Activated T-cell treated with anti-CD3 and anti-CD28 coated beads, Interleukin-2, amount 50 U/mL, for 24 hours (primary cell): ENCODE measurements around the gene NEURL4.

Experiments
- DNase-seq: peaks from one replicate; pipeline ENCODE4 v3.0.0-alpha.2; 2020
- H3K27ac Mint-ChIP-seq: 2 replicates; pipeline ENCODE4 v1.8.0; 2020; ENCODE audit warnings: mild to moderate bottlenecking, mixed read lengths
- H3K27me3 Mint-ChIP-seq: 2 replicates; pipeline ENCODE4 v1.8.0; 2020; ENCODE audit warnings: mixed read lengths
- H3K36me3 Mint-ChIP-seq: 2 replicates; pipeline ENCODE4 v1.8.0; 2020; ENCODE audit warnings: low read depth, mixed read lengths
- H3K4me1 Mint-ChIP-seq: 2 replicates; pipeline ENCODE4 v1.8.0; 2020; ENCODE audit warnings: low read depth, mixed read lengths
- H3K4me3 Mint-ChIP-seq: 2 replicates; pipeline ENCODE4 v1.8.0; 2020; ENCODE audit warnings: mild to moderate bottlenecking, moderate library complexity, mixed read lengths
- H3K9me3 Mint-ChIP-seq: 2 replicates; pipeline ENCODE4 v1.8.0; 2020; ENCODE audit warnings: mixed read lengths

NEURL4 gene

DNA sequence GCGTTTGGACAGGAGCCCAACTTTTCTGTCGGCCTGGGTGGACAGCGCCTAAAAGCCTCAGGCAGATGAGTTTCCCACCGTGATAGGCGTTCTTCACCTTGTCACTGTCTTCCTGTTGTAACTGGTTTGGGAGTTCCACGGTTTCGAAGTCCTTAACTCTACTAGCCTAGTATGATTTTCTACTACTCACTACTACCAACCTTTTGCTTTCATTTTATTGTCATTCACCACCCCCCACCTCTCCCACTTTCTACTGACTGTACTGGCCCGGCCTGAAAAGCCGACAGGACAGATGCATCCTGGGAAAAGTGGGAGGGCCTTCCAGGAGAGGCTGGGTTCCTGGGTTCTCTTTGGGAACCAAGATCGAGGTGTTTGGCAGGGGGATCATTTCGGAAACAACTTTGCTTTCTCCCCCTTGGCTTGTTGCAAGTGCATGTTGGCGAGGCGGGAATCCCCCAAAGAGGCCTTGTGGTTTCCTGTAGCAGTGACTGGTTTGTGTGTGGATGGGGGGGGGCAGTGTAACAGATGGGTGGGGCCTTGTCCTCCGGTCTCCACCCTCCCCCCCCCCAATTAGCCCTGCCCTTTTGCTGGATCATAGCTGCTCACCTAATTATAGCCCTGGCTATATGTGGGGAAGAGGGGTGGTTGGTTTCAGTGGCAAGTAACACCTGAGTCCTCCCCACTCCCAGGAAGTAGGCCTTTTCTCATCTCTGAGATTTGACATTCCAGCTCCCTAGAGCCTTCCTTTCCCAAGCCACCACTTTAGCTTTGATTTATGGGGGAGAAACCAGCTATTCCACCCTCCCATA, 20.3 kb downstream of the NEURL4 start:
- Mint-ChIP-seq H3K4me1 (peaks cover 54% of the 10 kb centered on the region), H3K27me3 (no peaks in the 10 kb centered on the region), H3K4me3 (peak overlapping the region; percentile 96), H3K27ac (peak overlapping the region; percentile 99), H3K9me3 (no peaks in the 10 kb centered on the region), H3K36me3 (peaks cover 60% of the 10 kb centered on the region)
- peak; percentile 87 for DNase-seq

DNA sequence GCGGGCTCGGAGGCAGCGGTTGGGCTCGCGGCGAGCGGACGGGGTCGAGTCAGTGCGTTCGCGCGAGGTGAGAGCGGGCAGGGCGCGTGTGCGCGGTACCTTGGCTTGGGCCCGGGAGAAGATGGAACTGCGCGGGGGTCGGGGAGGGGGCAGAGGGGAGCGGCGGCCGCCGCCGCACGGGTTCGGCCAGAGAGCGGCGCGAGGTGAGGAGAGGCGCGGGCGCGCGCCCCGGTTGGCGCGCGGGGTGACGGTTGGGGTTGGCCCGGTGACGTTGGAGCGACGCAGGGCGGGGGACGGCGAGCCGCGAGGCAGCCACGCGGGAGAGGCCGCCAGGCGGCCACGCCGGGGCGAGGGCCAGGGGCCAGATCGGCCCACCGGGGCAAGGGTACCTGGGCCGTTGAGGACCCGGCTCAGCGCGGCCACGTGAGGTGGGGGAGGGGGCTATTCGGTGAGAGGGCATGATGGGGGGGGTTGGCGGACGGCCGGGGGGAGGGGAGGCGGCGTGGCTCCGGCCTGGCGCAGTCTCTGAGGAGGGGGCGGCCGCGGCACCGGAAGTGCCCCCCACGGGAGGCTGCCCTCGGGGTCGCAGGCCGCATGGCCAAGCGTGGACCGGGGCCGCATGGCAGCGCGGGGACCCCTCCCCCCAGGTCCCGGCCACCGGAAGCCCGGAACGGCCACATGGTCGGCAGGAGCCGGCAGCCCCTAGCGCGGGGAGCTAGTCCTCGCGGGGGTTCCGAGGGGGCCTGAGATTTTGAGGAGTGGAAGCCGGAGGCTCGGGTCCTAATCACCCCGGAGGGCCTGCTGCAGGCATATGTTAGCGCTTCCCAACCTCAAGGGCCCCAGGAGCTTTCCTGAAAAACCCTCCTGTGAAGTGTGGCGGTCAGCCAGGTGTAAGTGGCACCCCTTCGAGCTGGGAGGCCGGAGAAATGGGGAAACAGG, 21.2 kb downstream of the NEURL4 start:
- no peaks in the 10 kb centered on the region for H3K27me3 Mint-ChIP-seq
- peak overlapping the region; percentile 99 for H3K27ac Mint-ChIP-seq
- H3K4me3 Mint-ChIP-seq, result peak overlapping the region; percentile 96
- H3K36me3 Mint-ChIP-seq, result peaks cover 52% of the 10 kb centered on the region
- peak; percentile 72 for DNase-seq
- H3K4me1 Mint-ChIP-seq, result peaks cover 46% of the 10 kb centered on the region
- no peaks in the 10 kb centered on the region for H3K9me3 Mint-ChIP-seq

DNA sequence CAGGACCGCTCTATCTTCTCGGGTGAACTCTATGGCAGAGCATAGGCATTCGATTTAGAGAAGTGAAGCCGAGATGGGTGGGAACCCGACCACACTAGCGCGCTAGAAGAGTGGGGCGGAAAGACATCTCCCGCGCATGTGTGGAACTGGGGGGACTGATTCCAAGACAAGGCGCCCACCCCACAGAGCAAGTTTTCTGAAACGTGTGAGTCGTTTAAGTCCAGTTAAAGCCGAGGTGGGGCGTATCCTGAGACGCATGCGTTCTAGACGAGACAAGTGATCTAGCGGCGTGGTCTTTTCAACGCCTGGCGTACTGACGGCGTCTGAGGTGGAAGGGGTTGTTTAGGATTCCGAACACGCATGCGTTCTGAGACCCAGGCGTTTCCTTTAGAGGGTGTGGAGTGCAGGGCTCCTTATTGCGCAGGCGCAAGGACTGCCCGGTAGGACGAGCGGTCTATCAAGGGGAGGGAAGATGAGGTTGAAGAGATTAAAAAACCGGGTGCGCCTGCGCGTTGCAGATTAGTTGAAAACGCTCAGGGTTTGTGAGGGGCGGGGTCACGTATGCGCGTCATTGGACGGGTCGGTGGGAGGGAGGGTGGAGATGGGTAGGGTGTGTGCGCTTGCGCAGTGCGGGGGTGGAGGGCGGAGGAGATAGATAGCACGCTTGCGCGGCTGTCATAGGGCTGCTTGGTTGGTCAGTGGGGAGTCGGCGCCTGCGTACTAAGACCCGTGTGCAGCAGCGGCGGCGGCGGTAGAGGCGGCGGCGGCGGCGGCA, 22.0 kb downstream of the NEURL4 start, which contains the start of gene EIF5A:
EIF5A (plus strand) TSS at position 718 of the 775 bp plus-strand sequence. CDS start 2,008 bp downstream, outside the sequence.
- no peaks in the 10 kb centered on the region for H3K27me3 Mint-ChIP-seq

DNA sequence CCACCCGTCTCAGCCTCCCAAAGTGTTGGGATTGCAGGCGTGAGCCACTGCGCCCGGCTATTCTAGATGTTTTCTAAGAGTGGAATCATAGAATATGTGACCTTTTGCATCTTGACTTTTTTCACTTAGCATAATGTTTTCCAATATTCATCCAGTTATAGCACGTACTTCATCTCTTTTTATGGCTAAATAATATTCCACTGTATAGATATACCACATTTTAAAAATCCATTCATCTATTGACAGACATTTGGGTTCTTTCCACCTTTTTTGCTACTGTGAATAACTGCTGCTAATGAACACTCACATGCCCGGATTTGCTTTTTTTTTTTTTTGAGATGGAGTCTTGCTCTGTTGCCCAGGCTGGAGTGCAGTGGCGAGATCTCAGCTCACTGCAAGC, 25.0 kb downstream of the NEURL4 start:
- H3K4me3 Mint-ChIP-seq, result no peak overlapping the region
- H3K36me3 Mint-ChIP-seq, result peaks cover 14% of the 10 kb centered on the region
- no peaks in the 10 kb centered on the region for H3K9me3 Mint-ChIP-seq
- no peak overlapping the region for H3K27ac Mint-ChIP-seq
- peaks cover 11% of the 10 kb centered on the region for H3K4me1 Mint-ChIP-seq
- no peak for DNase-seq
- H3K27me3 Mint-ChIP-seq, result no peaks in the 10 kb centered on the region

More for the DNA sequence above, 22.0 kb downstream of the NEURL4 start, which contains the start of gene EIF5A:
- DNase-seq, result peak; percentile 100
- H3K4me3 Mint-ChIP-seq, result peak within 1 kb of the TSS; percentile 96
- peaks cover 43% of the 10 kb centered on the region for H3K36me3 Mint-ChIP-seq
- peak within 1 kb of the TSS; percentile 99 for H3K27ac Mint-ChIP-seq
- no peaks in the 10 kb centered on the region for H3K9me3 Mint-ChIP-seq
- peaks cover 38% of the 10 kb centered on the region for H3K4me1 Mint-ChIP-seq

DNA sequence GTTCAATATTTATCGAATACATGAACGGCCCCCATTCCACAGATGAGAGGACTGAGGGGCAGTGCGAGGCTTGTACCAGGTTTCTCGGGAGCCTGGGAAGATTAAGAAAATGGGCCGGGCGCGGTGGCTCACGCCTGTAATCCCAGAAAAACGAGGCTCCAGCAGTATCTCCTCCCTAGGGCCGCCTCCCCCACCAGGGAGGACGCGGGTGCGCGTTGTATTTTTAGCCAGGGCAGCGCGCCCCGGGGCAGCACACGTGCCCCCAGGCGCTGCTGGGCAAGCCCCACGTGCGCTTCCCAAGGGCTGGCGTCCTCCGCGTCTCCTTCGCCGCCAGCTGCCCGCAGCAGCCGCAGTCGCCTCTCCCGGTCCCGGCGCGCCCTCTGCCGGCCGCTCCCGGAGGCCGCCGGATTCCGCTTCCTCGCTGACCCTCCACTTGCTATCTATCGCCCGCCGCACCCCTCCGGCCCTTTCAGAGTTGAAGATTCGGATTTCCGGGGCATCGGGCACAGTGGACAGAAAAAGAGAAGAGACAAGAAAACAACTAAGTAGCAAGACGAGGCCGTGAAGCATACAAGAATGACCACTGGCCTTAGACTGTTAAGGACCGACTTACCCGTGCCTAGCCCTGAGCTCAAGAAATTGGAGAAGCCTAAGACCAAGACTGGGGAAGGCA, 32.8 kb downstream of the NEURL4 start:
- Mint-ChIP-seq H3K4me1 (peaks cover 22% of the 10 kb centered on the region), H3K27me3 (peaks cover 33% of the 10 kb centered on the region), H3K27ac (no peak overlapping the region), H3K4me3 (peak overlapping the region; percentile 27), H3K9me3 (no peaks in the 10 kb centered on the region), H3K36me3 (no peaks in the 10 kb centered on the region)
- DNase-seq, result peak; percentile 85

- Mint-ChIP-seq H3K27ac (no peak overlapping the region), H3K9me3 (no peaks in the 10 kb centered on the region), H3K27me3 (peaks cover 38% of the 10 kb centered on the region), H3K4me3 (peak overlapping the region; percentile 63), H3K4me1 (peaks cover 22% of the 10 kb centered on the region), H3K36me3 (no peaks in the 10 kb centered on the region)
- no peak for DNase-seq
Measured at GRCh38 chr17:7295230-7296180, 33.6 kb downstream of the NEURL4 start.

DNA sequence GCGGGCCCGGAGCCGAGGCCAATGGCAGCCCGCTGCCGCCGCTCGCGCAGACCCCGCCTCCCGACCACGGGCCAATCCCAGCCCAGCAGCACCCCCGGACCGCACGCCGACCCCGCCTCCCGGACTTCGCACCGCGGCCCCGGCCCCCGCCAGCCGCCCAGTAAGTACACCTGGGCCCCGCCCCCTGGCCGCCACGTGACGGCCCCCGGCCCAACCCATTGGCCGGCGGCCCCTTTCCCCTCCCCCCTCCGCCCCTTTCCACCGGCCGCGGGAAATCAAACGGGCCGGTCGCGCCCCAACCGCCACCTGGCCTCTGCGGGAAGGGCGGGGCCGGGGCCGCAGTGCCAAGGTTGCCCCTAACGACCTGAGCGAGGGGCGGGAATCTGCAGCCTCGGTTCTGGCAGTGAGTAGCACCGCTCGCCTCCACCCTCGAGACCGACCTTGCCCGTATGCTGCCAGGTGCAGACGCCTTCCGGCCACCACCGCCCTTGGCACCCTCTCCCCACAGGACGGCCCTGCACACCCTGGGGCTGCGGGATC, 34.5 kb downstream of the NEURL4 start, which contains the start of gene YBX2:
YBX2 (minus strand) TSS at position 26 of the 540 bp plus-strand sequence. CDS start 139 bp downstream, outside the sequence.
- peaks cover 38% of the 10 kb centered on the region for H3K27me3 Mint-ChIP-seq
- H3K27ac Mint-ChIP-seq, result peak within 1 kb of the TSS; percentile 22
- H3K4me1 Mint-ChIP-seq, result peaks cover 22% of the 10 kb centered on the region
- no peaks in the 10 kb centered on the region for H3K9me3 Mint-ChIP-seq
- DNase-seq, result peak; percentile 82
- H3K36me3 Mint-ChIP-seq, result no peaks in the 10 kb centered on the region
- peak within 1 kb of the TSS; percentile 63 for H3K4me3 Mint-ChIP-seq

DNA sequence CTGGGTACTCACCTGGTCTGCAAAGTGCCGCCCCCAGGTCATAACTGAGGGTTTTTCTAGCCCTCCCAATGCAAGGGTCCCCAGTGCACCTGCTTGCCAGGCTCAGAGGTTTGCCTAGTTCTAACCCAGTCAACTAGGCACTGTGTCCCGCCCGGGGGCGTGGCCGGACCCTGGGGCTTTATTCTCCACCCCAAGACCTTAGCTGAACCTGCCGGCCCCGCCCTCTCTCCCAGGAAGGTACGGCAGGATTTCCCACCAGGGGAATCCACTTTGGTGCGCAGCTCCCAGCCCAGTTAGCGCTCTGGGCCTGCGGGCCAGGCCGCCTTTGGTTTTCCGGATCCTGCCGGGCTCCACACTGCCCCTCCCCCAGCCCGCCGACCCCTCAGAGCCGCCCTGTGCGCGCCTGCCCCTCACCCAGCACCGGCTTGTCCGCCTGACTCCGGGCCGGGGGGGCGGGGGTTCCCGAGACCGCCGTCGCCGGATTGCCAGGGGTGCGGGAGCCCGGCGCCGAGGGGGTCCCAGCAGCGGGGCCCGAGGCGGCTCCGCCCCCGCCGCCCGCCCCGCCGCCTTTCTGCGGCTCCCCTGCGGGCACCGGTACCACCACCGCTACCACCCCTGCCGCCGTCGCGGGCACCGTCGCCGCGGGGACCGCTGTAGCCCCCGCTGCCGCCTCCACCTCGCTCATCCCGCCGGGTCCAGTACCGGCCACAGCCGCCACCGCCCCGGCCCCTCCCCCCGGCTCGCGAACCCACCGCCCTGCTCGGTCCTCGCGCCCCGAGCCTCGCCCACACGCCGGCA, 35.1 kb downstream of the NEURL4 start:
- Mint-ChIP-seq H3K27ac (no peak overlapping the region), H3K4me3 (peak overlapping the region; percentile 23), H3K4me1 (peaks cover 22% of the 10 kb centered on the region), H3K27me3 (peaks cover 38% of the 10 kb centered on the region), H3K36me3 (no peaks in the 10 kb centered on the region), H3K9me3 (no peaks in the 10 kb centered on the region)
- DNase-seq, result no peak

DNA sequence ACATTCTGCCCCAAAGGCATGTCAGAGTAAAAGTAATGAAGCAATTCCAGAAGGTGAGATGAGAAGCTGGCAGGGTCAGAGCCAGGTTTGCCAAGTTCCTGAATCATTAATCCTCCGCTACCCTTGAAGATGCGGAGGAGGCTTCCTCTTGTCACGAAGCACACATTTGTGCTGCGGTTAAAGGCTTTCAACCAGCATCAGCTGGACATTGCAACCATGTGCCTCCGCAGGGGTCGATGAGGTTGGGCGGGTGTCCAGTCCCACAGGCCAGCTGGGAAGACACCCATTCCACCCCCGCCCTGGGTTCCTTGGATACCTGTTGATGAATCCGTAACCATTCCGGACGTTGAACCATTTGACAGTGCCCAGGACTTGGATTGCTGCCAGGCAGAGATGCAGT, 36.0 kb downstream of the NEURL4 start:
- Mint-ChIP-seq H3K27ac (no peak overlapping the region), H3K4me1 (peaks cover 22% of the 10 kb centered on the region), H3K36me3 (no peaks in the 10 kb centered on the region), H3K27me3 (peaks cover 41% of the 10 kb centered on the region), H3K9me3 (no peaks in the 10 kb centered on the region), H3K4me3 (no peak overlapping the region)
- DNase-seq, result no peak

GRCh38 chr17:7292729-7293128, 36.4 kb downstream of the NEURL4 start:
- H3K27me3 Mint-ChIP-seq, result peaks cover 41% of the 10 kb centered on the region

DNA sequence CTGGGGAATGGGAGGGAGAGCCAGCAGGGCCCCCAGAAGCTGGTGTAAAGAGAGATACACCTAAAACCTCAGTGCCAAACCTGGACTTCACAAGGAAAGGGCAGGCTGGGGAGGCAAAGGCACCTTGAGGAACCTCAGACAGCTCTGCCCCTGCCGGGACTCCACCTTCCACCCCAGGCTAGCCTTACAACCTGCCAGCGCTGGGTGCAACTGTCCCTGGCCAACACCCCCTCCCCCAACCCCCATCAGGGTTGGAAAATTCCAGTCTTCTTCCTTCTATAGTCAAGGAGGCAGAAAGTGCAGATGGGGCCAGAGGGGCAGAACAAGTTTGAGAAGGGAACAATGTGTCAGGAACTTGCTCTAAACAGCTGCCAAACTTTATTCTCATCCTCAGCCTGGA, 36.9 kb downstream of the NEURL4 start:
- H3K27me3 Mint-ChIP-seq, result peaks cover 41% of the 10 kb centered on the region
- no peak for DNase-seq
- no peaks in the 10 kb centered on the region for H3K9me3 Mint-ChIP-seq
- no peaks in the 10 kb centered on the region for H3K36me3 Mint-ChIP-seq
- no peak overlapping the region for H3K27ac Mint-ChIP-seq
- H3K4me3 Mint-ChIP-seq, result no peak overlapping the region
- peaks cover 22% of the 10 kb centered on the region for H3K4me1 Mint-ChIP-seq

More at GRCh38 chr17:7292729-7293128, 36.4 kb downstream of the NEURL4 start:
- Mint-ChIP-seq H3K36me3 (no peaks in the 10 kb centered on the region), H3K4me1 (peaks cover 22% of the 10 kb centered on the region), H3K9me3 (no peaks in the 10 kb centered on the region), H3K4me3 (no peak overlapping the region), H3K27ac (no peak overlapping the region)
- no peak for DNase-seq

- Mint-ChIP-seq H3K27ac (no peak overlapping the region), H3K4me1 (peaks cover 11% of the 10 kb centered on the region), H3K4me3 (no peak overlapping the region), H3K27me3 (peaks cover 37% of the 10 kb centered on the region), H3K9me3 (no peaks in the 10 kb centered on the region), H3K36me3 (no peaks in the 10 kb centered on the region)
- DNase-seq, result no peak
Measured at GRCh38 chr17:7290685-7291084, 38.5 kb downstream of the NEURL4 start.
